ENCODE data around the gene LRFN5. TPM values are rescaled to one million over a fixed set of nuclear protein-coding genes. Genes with fewer than 3 reads are reported as not detected.

LRFN5 gene
- total RNA-seq, 1 experiment from 2014 or later = not detected

GRCh38 chr14:41761204-41761603 lies 154.5 kb downstream of the LRFN5 start:
- BruUV-seq (replicated peaks) = no TSS peak
- H3K27me3 Mint-ChIP-seq (ENCODE audit: unreplicated experiment) = no peaks in the 10 kb centered on the region
- no peaks in the 10 kb centered on the region for H3K36me3 Mint-ChIP-seq (ENCODE audit: insufficient read depth, unreplicated experiment)
- no peak for DNase-seq
- intact Hi-C loops (cut with micrococcal nuclease; ENCODE audit: unreplicated experiment) = no loop called here
- CTCF ChIA-PET = no interaction called here
- H3K4me3 Mint-ChIP-seq (ENCODE audit: low read depth, unreplicated experiment) = no peak overlapping the region
- peaks cover 5% of the 10 kb centered on the region for H3K9me3 Mint-ChIP-seq (ENCODE audit: low read depth, unreplicated experiment)
- TF ChIP-seq CTCF (IDR thresholded peaks at IDR 0.05; ENCODE audit: unreplicated experiment) = no peak
- H3K27ac Mint-ChIP-seq (ENCODE audit: unreplicated experiment) = no peak overlapping the region
- no peaks in the 10 kb centered on the region for H3K4me1 Mint-ChIP-seq (ENCODE audit: low read depth, unreplicated experiment)

GRCh38 chr14:41766772-41767171 lies 160.1 kb downstream of the LRFN5 start:
- no peaks in the 10 kb centered on the region for H3K4me1 Mint-ChIP-seq (ENCODE audit: low read depth, unreplicated experiment)
- CTCF ChIA-PET = no interaction called here
- H3K27ac Mint-ChIP-seq (ENCODE audit: unreplicated experiment) = no peak overlapping the region
- no peak for DNase-seq
- peaks cover 3% of the 10 kb centered on the region for H3K9me3 Mint-ChIP-seq (ENCODE audit: low read depth, unreplicated experiment)
- no peaks in the 10 kb centered on the region for H3K27me3 Mint-ChIP-seq (ENCODE audit: unreplicated experiment)
- TF ChIP-seq CTCF (IDR thresholded peaks at IDR 0.05; ENCODE audit: unreplicated experiment) = no peak
- intact Hi-C loops (cut with micrococcal nuclease; ENCODE audit: unreplicated experiment) = no loop called here
- BruUV-seq (replicated peaks) = no TSS peak
- H3K36me3 Mint-ChIP-seq (ENCODE audit: insufficient read depth, unreplicated experiment) = no peaks in the 10 kb centered on the region
- H3K4me3 Mint-ChIP-seq (ENCODE audit: low read depth, unreplicated experiment) = no peak overlapping the region

GRCh38 chr14:41773536-41774279 lies 167.0 kb downstream of the LRFN5 start:
- H3K27ac Mint-ChIP-seq (ENCODE audit: unreplicated experiment) = no peak overlapping the region
- no peak for DNase-seq
- TF ChIP-seq CTCF (IDR thresholded peaks at IDR 0.05; ENCODE audit: unreplicated experiment) = no peak
- CTCF ChIA-PET = no interaction called here
- no peaks in the 10 kb centered on the region for H3K27me3 Mint-ChIP-seq (ENCODE audit: unreplicated experiment)
- intact Hi-C loops (cut with micrococcal nuclease; ENCODE audit: unreplicated experiment) = no loop called here
- no TSS peak for BruUV-seq (replicated peaks)
- H3K9me3 Mint-ChIP-seq (ENCODE audit: low read depth, unreplicated experiment) = peaks cover 9% of the 10 kb centered on the region
- no peak overlapping the region for H3K4me3 Mint-ChIP-seq (ENCODE audit: low read depth, unreplicated experiment)
- H3K36me3 Mint-ChIP-seq (ENCODE audit: insufficient read depth, unreplicated experiment) = no peaks in the 10 kb centered on the region
- no peaks in the 10 kb centered on the region for H3K4me1 Mint-ChIP-seq (ENCODE audit: low read depth, unreplicated experiment)

- no peak for DNase-seq
- no peak overlapping the region for H3K27ac Mint-ChIP-seq (ENCODE audit: unreplicated experiment)
- no peak overlapping the region for H3K4me3 Mint-ChIP-seq (ENCODE audit: low read depth, unreplicated experiment)
- CTCF ChIA-PET = no interaction called here
- no TSS peak for BruUV-seq (replicated peaks)
- no peaks in the 10 kb centered on the region for H3K27me3 Mint-ChIP-seq (ENCODE audit: unreplicated experiment)
- H3K4me1 Mint-ChIP-seq (ENCODE audit: low read depth, unreplicated experiment) = no peaks in the 10 kb centered on the region
- no peak for TF ChIP-seq CTCF (IDR thresholded peaks at IDR 0.05; ENCODE audit: unreplicated experiment)
- no peaks in the 10 kb centered on the region for H3K9me3 Mint-ChIP-seq (ENCODE audit: low read depth, unreplicated experiment)
- intact Hi-C loops (cut with micrococcal nuclease; ENCODE audit: unreplicated experiment) = no loop called here
- no peaks in the 10 kb centered on the region for H3K36me3 Mint-ChIP-seq (ENCODE audit: insufficient read depth, unreplicated experiment)
Measured at GRCh38 chr14:41782511-41782910, 175.8 kb downstream of the LRFN5 start.

Data from Calu3 (cell line).